ENCODE results near the gene TBC1D2B.
A peak's percentile ranks its signal among the peaks of the same experiment; 100 is the strongest.

The TBC1D2B gene

DNA sequence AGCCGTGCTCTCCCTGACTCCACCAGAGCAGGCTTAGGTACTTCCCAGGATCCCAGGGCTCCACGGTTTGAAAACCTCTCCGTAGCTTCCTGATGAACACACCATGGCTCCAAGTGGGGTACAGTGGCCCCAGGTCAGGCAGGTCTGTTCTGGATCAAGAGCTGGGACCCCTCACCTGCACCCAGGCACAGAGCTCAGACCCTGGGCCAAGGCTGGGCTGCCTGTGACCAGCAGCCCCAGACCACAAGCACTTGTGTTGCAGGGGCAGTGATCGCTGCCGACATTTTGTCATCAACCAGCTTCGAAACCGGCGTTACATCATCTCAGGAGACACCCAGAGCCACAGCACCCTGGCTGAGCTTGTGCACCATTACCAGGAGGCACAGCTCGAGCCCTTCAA is 20.2 kb upstream of the TBC1D2B start:
- DNase-seq (ENCODE audit: low spot score): no peak

- no peak for DNase-seq (ENCODE audit: low spot score)
Observed at GRCh38 chr15:78093242-78094020, 15.9 kb upstream of the TBC1D2B start.

GRCh38 chr15:78092261-78093041 is 14.9 kb upstream of the TBC1D2B start, which contains the start of gene SH2D7:
TSS of gene SH2D7 (plus strand) at chr15:78092561. CDS start at chr15:78092585, 24 bp downstream.
- no peak for DNase-seq (ENCODE audit: low spot score)

- no peak for DNase-seq (ENCODE audit: low spot score)
Observed at GRCh38 chr15:78090422-78091063, 13.0 kb upstream of the TBC1D2B start.

DNA sequence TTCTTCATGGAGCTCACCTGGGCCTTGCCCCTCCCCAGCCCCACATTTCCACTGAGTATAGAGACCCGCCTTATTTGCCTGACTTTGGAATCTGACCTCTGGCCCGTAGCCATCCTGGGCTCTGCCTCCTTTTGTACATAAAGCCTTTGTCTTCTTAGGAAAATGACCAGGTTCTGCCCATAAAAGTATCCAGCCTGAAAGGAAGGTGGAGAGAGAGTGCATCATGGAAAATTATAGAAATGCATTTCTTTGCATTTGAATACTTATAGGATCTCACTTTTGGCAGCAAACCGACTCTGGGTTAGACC is 11.2 kb upstream of the TBC1D2B start:
- no peak for DNase-seq (ENCODE audit: low spot score)

DNA sequence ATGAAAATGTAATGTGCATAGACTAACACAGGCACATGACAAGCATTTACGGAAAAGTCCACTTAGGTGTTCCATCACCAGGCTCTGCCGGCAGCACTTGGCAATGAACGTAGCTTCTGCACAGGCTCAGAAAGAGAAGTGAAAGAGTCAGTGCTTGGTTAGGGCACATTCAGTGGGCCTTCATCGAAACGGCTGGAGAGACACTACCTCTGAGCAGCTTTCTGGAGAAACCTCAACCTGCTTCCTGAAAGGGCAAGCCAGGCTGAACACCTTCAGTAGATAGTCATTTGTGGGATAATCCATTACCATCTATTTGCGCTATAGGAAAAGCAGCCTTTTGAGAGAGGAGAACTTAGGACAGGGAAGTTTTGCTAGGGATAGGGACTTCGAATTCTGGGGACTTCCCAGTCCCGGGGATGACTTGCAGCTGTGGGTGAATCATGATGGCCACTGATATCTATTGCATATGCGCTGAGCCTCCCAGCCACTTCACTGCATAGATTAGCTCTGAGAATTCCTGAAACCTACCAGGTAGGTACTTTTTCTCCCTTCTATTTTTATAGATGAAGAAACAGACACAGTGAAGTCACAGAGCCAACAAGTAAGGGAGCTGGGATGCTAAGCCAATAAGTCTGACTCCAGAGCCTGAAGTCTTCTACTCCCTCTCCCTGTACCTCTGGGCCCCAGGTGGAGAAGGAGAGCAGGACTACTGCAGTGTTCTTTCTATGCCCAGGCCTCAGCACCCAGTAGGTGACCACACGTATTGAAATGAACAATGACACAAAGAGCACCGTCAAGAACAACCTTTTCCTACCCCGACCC is 10.7 kb upstream of the TBC1D2B start:
- DNase-seq (ENCODE audit: low spot score): no peak

GRCh38 chr15:78085928-78086327 is 8.4 kb upstream of the TBC1D2B start:
- DNase-seq (ENCODE audit: low spot score): no peak

GRCh38 chr15:78084449-78084750 is 6.9 kb upstream of the TBC1D2B start:
- no peak for DNase-seq (ENCODE audit: low spot score)

DNA sequence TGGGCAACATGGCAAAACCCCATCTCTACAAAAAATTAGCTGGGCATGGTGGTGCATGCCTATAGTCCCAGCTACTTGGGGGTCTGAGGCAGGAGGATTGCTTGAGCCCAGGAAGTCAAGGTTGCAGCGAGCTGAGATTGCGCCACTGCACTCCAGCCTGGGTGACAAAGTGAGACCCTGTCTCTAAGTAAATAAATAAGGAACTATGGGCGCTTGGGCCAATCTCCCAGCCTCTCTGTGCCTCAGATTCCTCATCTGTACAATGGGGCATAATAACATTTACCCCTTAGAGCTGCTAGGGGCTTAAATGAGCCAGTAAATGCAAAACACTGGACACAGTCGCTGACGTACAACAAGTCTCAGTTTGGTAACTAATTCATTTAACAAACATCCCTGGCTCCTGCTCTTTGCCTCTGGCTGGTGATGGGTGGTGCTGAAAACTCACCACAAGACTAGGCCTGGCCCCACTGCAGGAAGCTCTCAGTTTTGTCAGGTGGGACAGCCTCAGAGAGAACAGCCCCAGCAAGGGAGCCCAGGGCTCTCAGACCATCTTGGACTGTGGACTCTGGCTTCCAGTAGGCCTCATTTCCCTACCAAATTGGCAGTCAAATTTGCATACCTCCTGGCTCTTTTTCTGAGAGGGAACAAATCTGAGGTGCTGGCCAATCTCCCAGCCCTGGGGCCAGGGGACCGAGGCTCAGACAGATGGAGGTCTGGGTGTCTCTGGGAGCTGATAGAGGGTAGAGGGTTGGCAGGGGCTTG is 6.4 kb upstream of the TBC1D2B start:
- DNase-seq (ENCODE audit: low spot score): no peak

DNA sequence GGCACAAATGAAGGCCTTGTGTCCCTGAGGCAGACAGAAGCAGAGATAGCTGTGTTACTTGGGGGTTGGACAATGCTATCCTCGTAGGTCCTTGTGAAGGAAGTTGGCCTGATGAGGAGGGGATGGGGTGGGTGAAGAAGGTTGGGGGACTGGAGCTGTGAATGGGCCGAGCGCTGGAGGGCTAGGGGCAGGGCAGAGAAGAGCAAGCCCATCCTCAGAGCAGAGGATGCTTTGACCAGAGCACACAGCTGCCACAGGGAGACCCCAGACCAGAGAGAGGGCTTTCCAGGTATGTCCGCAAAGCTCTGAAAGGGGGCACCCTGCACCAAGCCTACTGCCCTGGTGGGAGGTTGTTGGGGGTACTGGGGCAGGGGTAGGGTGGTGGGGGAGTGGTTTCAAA is 5.7 kb upstream of the TBC1D2B start:
- no peak for DNase-seq (ENCODE audit: low spot score)

DNA sequence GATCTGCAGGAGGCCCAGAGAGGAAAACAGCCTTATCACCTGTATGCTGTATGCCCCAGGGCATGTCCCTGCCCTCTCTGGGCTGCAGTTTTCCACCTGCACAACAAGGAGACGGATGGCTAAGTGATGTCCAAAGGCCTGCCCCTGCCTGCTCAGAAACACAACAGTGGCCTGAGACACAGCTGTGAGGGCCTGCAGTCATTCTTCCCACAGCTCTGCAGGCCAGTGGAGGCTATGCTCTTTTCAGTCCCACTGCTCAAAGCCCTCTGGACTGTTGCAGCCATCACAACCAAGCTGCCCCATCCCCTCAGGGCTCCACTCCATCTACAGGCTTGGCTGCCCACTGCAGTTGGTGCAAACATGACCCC is 5.2 kb upstream of the TBC1D2B start:
- no peak for DNase-seq (ENCODE audit: low spot score)

GRCh38 chr15:78082106-78082742 is 4.7 kb upstream of the TBC1D2B start:
- DNase-seq (ENCODE audit: low spot score): no peak

GRCh38 chr15:78080088-78080460 is 2.6 kb upstream of the TBC1D2B start:
- DNase-seq (ENCODE audit: low spot score): no peak

GRCh38 chr15:78079298-78080087 is 2.0 kb upstream of the TBC1D2B start:
- no peak for DNase-seq (ENCODE audit: low spot score)

DNA sequence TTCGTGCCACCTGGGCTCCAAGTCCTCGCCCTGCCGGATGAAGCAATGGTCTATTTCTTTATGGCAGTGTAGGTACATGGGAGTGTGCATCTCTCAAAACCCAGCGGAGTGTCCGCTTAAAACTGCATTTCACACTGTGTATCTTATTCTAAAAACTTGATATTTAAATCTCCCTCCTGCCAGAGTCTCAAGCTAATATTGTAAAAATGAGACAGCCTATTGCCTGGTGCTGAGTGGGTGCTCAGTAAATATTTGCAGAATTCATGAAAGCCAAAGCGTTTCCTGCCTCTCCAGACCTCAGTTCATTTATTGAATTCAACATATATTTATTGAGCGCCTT is 330 bp upstream of the TBC1D2B start:
- DNase-seq (ENCODE audit: low spot score): no peak

DNA sequence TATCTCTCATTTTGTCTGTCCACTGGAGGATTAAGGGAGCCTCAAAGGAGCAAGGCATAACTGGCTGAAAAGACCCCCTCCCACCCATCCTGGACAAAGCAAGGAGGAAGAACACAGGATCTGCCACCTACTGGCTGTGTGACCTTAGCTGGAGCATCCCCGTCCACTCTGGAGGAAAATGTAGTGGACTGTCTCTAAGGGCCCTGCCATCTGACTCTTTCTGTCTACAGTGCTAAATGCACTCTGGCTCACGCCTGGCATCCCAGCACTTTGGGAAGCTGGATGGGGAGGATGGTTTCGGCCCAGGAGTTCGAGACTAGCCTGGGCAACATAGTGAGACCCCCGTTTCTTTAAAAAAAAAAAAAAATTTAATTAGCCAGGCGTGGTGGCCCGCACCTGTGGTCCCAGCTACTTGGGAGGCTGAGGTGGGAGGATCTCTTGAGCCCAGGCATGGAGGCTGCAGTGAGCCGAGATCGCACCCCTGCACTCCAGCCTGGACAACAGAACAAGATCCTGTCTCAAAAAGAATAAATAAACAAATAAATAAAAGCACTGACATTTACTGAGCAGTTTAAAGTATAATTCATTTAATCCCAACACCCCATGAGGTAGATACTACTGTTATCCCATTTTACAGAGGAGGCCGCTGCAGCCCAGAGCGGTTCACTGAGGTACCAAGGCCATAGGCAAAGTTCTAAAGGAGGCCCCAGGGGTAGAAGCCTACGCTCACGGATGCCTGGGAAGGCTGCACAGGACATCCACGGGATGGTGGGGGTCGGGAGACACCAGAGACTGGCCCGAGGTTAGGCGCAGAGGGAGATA is 1.1 kb downstream of the TBC1D2B start:
- no peak for DNase-seq (ENCODE audit: low spot score)

DNA sequence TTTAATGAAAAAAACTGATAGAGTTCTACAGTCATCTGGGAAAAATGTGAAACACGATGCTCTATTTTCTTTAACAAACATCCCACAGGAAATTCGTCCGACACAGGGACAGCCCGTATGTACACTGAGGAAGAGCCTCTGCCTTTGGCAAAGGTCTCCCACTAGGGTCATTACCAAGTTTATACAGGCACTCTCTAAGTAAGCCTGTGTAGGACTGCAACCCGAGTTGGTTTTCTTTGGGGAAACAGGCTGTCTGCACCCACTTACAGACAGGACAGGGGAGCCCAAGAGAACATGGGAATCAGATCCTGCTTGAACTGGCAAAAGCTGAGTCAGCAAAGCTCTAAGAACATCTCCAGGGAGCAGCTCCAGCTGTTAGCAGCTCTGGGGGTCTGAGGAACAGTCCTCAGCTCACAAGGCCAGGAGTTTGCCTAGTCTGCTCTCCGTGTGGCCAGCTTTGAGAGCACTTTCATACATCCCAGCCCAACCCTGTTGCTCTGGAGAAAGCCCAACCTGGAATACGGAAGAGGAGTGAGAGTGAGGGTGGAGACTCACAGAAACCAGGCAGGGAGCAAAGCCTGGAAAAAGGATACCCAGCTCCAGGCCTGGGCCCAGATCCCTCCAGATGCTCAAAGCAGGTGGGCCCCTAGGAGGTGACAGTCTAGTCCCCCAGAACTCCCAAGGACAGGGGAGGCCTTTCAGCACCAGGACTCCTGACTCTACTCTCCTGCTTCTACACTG is 1.9 kb downstream of the TBC1D2B start:
- DNase-seq (ENCODE audit: low spot score): peak; percentile 54

- DNase-seq (ENCODE audit: low spot score): no peak
Observed at GRCh38 chr15:78073046-78073787, 4.3 kb downstream of the TBC1D2B start.

Measured in RKO (cell line).